Chondrocyte (in vitro differentiated cells): ENCODE results near the gene VSIG8. TPM values are rescaled to one million over a fixed set of nuclear protein-coding genes. Genes with fewer than 3 reads are reported as not detected.
A peak's percentile ranks its signal among the peaks of the same experiment; 100 is the strongest.

Source experiments
- DNase-seq: peaks from one replicate; pipeline ENCODE4 v3.0.0; 2021; ENCODE audit warnings: mixed read lengths, low spot score
- H3K27ac Mint-ChIP-seq: one replicate; pipeline ENCODE4 v1.8.0; 2021; ENCODE audit warnings: mild to moderate bottlenecking, moderate library complexity, mixed read lengths; ENCODE audit not compliant: unreplicated experiment
- H3K27me3 Mint-ChIP-seq: 2 replicates; pipeline ENCODE4 v1.8.0; 2021; ENCODE audit warnings: low read depth, mixed read lengths
- H3K36me3 Mint-ChIP-seq: 2 replicates; pipeline ENCODE4 v1.8.0; 2021; ENCODE audit warnings: low read depth, mixed read lengths
- H3K4me1 Mint-ChIP-seq: 2 replicates; pipeline ENCODE4 v1.8.0; 2021; ENCODE audit warnings: low read depth, mild to moderate bottlenecking, mixed read lengths
- H3K4me3 Mint-ChIP-seq: one replicate; pipeline ENCODE4 v1.8.0; 2021; ENCODE audit warnings: mild to moderate bottlenecking, moderate library complexity, mixed read lengths; ENCODE audit not compliant: unreplicated experiment
- H3K9me3 Mint-ChIP-seq: 2 replicates; pipeline ENCODE4 v1.8.0; 2021; ENCODE audit warnings: low read depth, mixed read lengths
- CTCF ChIP-seq: fragments of 200-600 bp; sonication (generic); IDR thresholded peaks from 2 replicates; pipeline ENCODE4 v1.5.0; 2021; ENCODE audit warnings: antibody characterized with exemption, mild to moderate bottlenecking, moderate library complexity
- total RNA-seq: library from RNA; stranded (reverse); gene quantifications from 3 replicates; pipeline ENCODE4 v1.2.1, GENCODE V29; 2021

Gene VSIG8
- total RNA-seq, 1 donor from 2014 or later, result not detected

GRCh38 chr1:159835862-159836525 lies 26.5 kb downstream of the VSIG8 start:
- peaks cover 13% of the 10 kb centered on the region for H3K36me3 Mint-ChIP-seq
- no peak for DNase-seq
- no peak overlapping the region for H3K27ac Mint-ChIP-seq
- H3K4me1 Mint-ChIP-seq, result no peaks in the 10 kb centered on the region
- H3K27me3 Mint-ChIP-seq, result no peaks in the 10 kb centered on the region
- no peaks in the 10 kb centered on the region for H3K9me3 Mint-ChIP-seq
- peak; percentile 27 for TF ChIP-seq CTCF
- H3K4me3 Mint-ChIP-seq, result no peak overlapping the region

- H3K4me1 Mint-ChIP-seq, result peaks cover under 1% of the 10 kb centered on the region
- H3K36me3 Mint-ChIP-seq, result peaks cover 13% of the 10 kb centered on the region
- no peak overlapping the region for H3K4me3 Mint-ChIP-seq
- no peaks in the 10 kb centered on the region for H3K9me3 Mint-ChIP-seq
- TF ChIP-seq CTCF, result no peak
- no peak overlapping the region for H3K27ac Mint-ChIP-seq
- DNase-seq, result no peak
- H3K27me3 Mint-ChIP-seq, result no peaks in the 10 kb centered on the region
Measured at GRCh38 chr1:159835356-159835755, 27.1 kb downstream of the VSIG8 start.

- TF ChIP-seq CTCF, result no peak
- peaks cover 10% of the 10 kb centered on the region for H3K4me1 Mint-ChIP-seq
- no peak overlapping the region for H3K4me3 Mint-ChIP-seq
- H3K27me3 Mint-ChIP-seq, result no peaks in the 10 kb centered on the region
- H3K9me3 Mint-ChIP-seq, result no peaks in the 10 kb centered on the region
- peaks cover 8% of the 10 kb centered on the region for H3K36me3 Mint-ChIP-seq
- H3K27ac Mint-ChIP-seq, result no peak overlapping the region
- DNase-seq, result no peak
Measured at GRCh38 chr1:159832309-159832708, 30.1 kb downstream of the VSIG8 start.

- Mint-ChIP-seq H3K9me3 (no peaks in the 10 kb centered on the region), H3K4me3 (no peak overlapping the region), H3K27me3 (no peaks in the 10 kb centered on the region), H3K4me1 (peaks cover 10% of the 10 kb centered on the region), H3K27ac (no peak overlapping the region), H3K36me3 (peaks cover 6% of the 10 kb centered on the region)
- no peak for DNase-seq
- no peak for TF ChIP-seq CTCF
Measured at GRCh38 chr1:159831412-159832141, 30.9 kb downstream of the VSIG8 start.

- H3K4me3 Mint-ChIP-seq, result no peak overlapping the region
- H3K27ac Mint-ChIP-seq, result no peak overlapping the region
- no peaks in the 10 kb centered on the region for H3K9me3 Mint-ChIP-seq
- no peaks in the 10 kb centered on the region for H3K27me3 Mint-ChIP-seq
- H3K4me1 Mint-ChIP-seq, result peaks cover 16% of the 10 kb centered on the region
- TF ChIP-seq CTCF, result no peak
- DNase-seq, result no peak
- peaks cover 1% of the 10 kb centered on the region for H3K36me3 Mint-ChIP-seq
Measured at GRCh38 chr1:159830722-159831121, 31.7 kb downstream of the VSIG8 start.
